ENCODE measurements around the gene RBSN.

RBSN gene

DNA sequence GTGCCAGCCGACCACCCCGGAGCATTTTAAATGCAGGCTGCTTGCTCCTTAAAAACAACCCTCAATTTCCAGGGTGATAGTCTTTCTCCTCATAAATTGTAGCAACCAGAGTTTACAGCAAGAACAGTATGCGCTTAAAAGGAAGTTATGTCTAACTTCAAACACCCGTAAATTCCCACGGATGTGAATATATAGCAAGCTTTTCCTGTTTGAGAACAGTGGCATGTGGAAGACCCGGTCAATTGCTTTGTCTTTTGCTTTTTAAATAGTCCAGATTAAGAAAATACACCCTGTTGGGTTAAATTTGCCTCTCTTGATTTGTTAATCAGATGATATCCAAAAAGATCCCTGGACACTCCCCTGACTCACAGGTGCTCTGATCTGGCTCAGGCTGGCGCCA lies 54.6 kb downstream of the RBSN start:
- Histone ChIP-seq H3K4me2 (no peak overlapping the region), H3K4me3 (IDR thresholded peaks at IDR 0.05; ENCODE audit: insufficient read depth, low read depth, low read length) (no peak overlapping the region), H3K36me3 (ENCODE audit: insufficient read depth) (no peaks in the 10 kb centered on the region; the same call in 1 of the 2 replicates), H3K27me3 (ENCODE audit: insufficient read depth, low read depth) (no peaks in the 10 kb centered on the region), H3K4me1 (ENCODE audit: low read depth, poor library complexity, severe bottlenecking) (peaks cover 34% of the 10 kb centered on the region), H3K9ac (no peak overlapping the region), H3K27ac (no peak overlapping the region; the same call in 1 of the 2 replicates), H3K79me2 (ENCODE audit: insufficient read depth, low read depth) (no peaks in the 10 kb centered on the region), H2AFZ (ENCODE audit: low read depth) (no peak overlapping the region), H4K20me1 (ENCODE audit: insufficient read depth) (no peaks in the 10 kb centered on the region)
- TF ChIP-seq CTCF (conservative IDR thresholded peaks at IDR 0.05; ENCODE audit: low read depth, low read length): no peak

DNA sequence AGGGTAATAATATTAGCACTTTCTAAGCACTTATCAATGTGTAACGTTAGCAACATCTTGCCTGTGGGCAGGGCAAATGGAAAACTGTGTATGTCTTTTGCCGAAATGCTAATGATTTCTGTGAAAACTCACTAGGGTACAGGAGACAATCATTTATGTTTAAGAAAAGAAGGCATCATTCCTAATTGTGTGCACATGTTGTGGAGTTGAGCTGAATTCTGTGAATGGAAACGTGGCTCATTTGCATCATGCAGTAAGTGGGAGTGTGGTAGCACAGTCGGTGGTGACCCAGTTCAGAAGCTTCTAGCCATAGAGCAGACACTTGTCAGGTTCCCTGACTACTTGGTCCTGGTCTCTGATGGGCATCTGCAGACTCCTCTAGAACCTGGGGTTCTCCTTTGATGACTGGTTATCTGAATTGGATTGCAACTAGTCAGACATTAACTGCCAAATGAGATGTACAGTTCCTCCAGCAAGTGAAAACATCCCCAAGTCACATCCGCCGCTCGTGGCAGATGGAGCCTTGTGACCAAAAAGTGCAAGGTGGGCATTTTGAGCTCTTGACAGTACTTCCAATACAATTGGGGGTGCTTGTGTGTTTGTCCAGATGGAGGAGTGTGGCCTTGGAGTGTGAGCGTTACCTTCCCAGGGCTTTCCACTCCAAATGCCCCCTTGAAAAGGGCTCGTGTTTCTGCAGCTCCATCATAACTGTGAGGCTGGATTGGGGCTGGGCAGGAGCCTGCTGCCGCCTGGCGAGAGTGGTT lies 55.4 kb downstream of the RBSN start:
- H3K27ac ChIP-seq: no peak overlapping the region
- no peaks in the 10 kb centered on the region; the same call in 1 of the 2 replicates for H3K36me3 ChIP-seq (ENCODE audit: insufficient read depth)
- peaks cover 34% of the 10 kb centered on the region for H3K4me1 ChIP-seq (ENCODE audit: low read depth, poor library complexity, severe bottlenecking)
- H3K9ac ChIP-seq: no peak overlapping the region
- no peaks in the 10 kb centered on the region for H3K27me3 ChIP-seq (ENCODE audit: insufficient read depth, low read depth)
- no peak for TF ChIP-seq CTCF (conservative IDR thresholded peaks at IDR 0.05; ENCODE audit: low read depth, low read length)
- no peaks in the 10 kb centered on the region for H3K79me2 ChIP-seq (ENCODE audit: insufficient read depth, low read depth)
- no peaks in the 10 kb centered on the region for H4K20me1 ChIP-seq (ENCODE audit: insufficient read depth)
- no peak overlapping the region for H3K4me3 ChIP-seq (IDR thresholded peaks at IDR 0.05; ENCODE audit: insufficient read depth, low read depth, low read length)
- no peak overlapping the region for H3K4me2 ChIP-seq
- no peak overlapping the region for H2AFZ ChIP-seq (ENCODE audit: low read depth)

GRCh38 chr3:15042936-15043335 lies 56.0 kb downstream of the RBSN start:
- Histone ChIP-seq H3K79me2 (ENCODE audit: insufficient read depth, low read depth) (no peaks in the 10 kb centered on the region), H3K9ac (no peak overlapping the region), H3K4me1 (ENCODE audit: low read depth, poor library complexity, severe bottlenecking) (peaks cover 34% of the 10 kb centered on the region), H3K4me2 (no peak overlapping the region), H4K20me1 (ENCODE audit: insufficient read depth) (no peaks in the 10 kb centered on the region), H3K27me3 (ENCODE audit: insufficient read depth, low read depth) (no peaks in the 10 kb centered on the region), H3K36me3 (ENCODE audit: insufficient read depth) (no peaks in the 10 kb centered on the region; the same call in 1 of the 2 replicates), H2AFZ (ENCODE audit: low read depth) (no peak overlapping the region), H3K27ac (no peak overlapping the region), H3K4me3 (IDR thresholded peaks at IDR 0.05; ENCODE audit: insufficient read depth, low read depth, low read length) (no peak overlapping the region)
- TF ChIP-seq CTCF (conservative IDR thresholded peaks at IDR 0.05; ENCODE audit: low read depth, low read length): no peak

GRCh38 chr3:15041950-15042349 lies 57.0 kb downstream of the RBSN start:
- no peak for TF ChIP-seq CTCF (conservative IDR thresholded peaks at IDR 0.05; ENCODE audit: low read depth, low read length)
- Histone ChIP-seq H4K20me1 (ENCODE audit: insufficient read depth) (no peaks in the 10 kb centered on the region), H3K27ac (no peak overlapping the region), H3K27me3 (ENCODE audit: insufficient read depth, low read depth) (no peaks in the 10 kb centered on the region), H3K36me3 (ENCODE audit: insufficient read depth) (no peaks in the 10 kb centered on the region; the same call in 1 of the 2 replicates), H3K9ac (no peak overlapping the region), H3K79me2 (ENCODE audit: insufficient read depth, low read depth) (no peaks in the 10 kb centered on the region), H3K4me2 (no peak overlapping the region), H2AFZ (ENCODE audit: low read depth) (no peak overlapping the region), H3K4me1 (ENCODE audit: low read depth, poor library complexity, severe bottlenecking) (peaks cover 27% of the 10 kb centered on the region), H3K4me3 (IDR thresholded peaks at IDR 0.05; ENCODE audit: insufficient read depth, low read depth, low read length) (no peak overlapping the region)
